GM21717 (cell line): ENCODE data around the gene MAPT.
"Not testable (repeated sequence)": the region's sequence is repeated elsewhere in the genome, so short reads cannot be mapped to it uniquely, and the experiment has no call there.

Experiments
- ATAC-seq: cut with Tn5 transposase; IDR thresholded peaks from one replicate; pipeline ENCODE4 v1.9.1; 2021; ENCODE audit warnings: mild to moderate bottlenecking, moderate library complexity; ENCODE audit not compliant: unreplicated experiment

The MAPT gene

DNA sequence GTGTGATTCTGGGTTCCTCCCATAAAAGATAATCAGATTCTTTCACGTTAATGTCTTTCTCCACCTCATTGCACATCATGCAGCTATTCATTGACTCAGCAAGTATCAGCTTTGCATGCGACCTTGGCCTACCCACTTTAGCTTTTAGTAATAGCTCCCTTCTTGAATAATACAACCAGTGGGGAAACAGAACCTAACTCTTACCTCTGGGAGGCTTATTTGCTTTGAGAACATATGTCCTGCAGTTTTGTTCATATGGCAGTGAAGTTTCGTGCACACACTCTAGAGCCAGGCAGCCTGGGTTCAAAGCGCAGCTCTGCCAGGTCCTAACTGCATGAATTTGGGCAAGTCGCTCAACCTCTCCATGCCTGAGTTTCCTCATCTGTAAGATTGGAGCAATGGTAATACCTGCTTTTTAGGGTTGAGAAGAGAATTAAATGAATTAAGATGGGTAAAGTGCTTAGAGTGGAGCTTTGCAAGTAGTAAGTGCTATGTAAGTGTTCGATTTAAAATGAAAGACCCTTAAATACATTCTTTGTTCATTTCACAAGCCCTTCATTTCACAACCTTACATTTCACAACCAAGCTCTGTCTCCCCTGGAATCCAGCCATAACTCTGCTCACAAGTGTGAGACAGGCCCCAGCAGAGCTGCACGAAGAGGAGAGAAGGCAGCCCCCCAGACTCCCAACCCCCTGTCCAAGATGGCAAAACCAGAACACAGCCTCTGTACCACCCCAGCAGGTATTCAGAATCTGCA is 29.3 kb downstream of the MAPT start:
- ATAC-seq = no peak

DNA sequence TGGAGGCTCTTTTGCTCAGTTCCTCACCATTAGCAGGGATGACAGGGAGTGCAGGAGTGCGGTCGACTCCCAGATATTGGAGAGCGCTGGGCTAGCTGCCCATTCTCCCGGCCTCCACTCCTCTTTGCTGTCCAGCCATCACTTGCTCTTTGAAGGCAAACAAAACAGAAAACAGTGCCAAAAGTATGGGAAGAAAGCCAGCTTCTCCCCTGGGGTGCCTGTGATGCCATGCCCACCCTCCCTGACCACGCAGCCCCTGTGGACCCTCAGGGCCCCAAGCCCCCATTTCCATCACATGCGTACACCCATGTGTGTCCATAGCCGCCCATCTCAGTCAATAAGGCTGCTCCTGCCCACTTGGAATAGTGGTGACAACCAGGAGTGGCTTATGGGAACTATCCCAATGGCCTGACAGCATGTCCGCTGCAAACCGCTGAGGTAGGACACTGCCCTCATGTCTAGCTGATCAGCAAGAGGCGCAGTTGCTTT is 30.0 kb downstream of the MAPT start:
- no peak for ATAC-seq

DNA sequence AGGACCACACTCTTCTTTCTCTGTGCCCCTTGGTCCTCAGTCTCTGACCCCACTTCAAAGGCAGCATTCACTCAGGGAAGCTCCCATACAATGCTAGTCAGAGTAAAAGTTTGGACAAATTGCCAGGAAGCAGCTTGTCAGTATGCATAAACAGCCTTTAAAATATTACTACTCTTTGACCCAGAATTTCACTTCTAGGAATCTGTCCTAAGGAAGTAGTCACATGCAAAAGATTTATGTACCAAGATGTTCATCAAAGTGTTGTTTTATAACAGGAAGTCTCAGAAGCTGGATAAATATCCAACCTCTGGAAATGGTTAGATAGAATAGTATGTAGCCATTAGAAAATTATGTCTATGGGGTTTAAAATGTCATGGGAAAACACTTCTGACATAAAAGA is 31.0 kb downstream of the MAPT start:
- no peak for ATAC-seq

DNA sequence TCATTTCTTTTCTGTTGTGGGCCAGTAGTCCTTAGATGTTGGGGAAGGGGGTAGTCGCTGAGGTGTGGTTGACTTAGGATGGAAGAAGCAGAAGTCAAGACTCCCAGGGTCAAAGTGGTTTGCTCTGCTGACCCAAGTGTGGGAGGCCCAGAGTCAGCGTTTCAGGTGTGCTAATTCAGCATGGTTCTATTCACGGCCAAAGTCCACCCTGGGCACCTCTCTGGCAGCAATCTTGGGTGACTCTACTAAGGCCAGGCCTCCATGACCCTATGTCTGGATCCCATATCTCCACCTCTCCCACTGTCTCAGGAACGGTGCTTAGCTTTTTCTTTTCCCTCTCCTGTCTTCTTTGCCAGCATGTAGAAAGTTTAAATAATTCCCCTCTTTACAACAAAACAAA is 32.9 kb downstream of the MAPT start:
- no peak for ATAC-seq

DNA sequence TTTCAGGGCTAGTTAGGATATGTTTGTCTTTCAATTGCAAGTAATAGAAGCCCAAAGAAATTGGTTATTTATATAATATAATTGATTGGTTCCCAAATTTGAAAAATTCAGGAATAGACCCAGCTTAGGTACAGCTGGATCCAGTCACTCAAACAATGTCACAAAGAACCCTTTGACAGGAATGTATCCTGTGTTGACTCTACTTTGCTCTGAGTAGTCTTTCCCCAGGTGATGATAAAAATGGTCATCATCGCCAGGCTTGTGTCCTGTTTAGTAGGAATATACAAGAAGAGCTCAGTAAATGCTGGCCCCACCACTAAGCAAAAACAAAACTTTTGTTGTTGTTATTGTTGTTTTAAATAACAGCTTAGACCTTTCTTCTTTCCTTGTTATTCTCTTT is 35.0 kb downstream of the MAPT start:
- no peak for ATAC-seq

DNA sequence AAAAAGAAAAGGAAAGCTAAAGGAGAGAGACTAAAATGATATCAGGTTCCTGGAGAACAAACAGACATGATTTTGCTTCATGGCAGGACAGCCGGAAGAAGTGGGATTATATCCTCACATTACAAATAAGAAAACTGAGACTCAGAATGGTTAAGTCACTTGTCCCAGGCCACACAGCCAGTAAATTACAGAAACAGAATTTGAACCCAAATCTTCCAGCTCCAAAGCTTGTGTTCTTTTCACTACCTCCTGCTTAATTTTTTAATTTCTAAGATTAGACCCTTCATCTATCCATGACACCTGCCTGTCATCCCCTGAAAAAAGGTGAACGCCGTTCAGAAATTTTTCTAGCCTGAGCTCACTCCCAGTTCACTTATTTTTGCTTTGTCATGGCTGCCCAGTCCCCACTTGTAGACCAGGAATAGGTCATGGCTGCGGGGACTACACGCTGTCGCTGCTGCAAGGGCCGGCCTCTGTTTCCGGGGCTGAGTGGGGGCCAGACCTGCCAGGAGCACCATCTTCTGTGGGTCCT is 36.1 kb downstream of the MAPT start:
- no peak for ATAC-seq

DNA sequence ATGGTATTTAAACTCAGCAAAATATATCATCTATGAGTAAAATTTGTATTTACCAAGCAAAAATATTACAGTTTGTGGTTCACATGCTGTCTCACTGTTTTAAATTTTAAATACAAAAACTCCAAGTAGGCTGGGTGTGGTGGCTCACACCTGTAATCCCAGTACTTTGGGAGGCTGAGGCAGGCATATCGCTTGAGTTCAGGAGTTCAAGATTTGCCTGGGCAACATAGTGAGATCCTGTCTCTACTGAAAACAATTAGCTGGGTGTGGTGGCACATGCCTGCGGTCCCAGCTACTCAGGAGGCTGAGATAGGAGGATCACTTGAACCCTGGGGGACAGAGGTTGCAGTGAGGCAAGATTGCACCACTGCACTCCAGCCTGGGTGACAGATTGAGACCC is 37.3 kb downstream of the MAPT start:
- ATAC-seq = no peak

DNA sequence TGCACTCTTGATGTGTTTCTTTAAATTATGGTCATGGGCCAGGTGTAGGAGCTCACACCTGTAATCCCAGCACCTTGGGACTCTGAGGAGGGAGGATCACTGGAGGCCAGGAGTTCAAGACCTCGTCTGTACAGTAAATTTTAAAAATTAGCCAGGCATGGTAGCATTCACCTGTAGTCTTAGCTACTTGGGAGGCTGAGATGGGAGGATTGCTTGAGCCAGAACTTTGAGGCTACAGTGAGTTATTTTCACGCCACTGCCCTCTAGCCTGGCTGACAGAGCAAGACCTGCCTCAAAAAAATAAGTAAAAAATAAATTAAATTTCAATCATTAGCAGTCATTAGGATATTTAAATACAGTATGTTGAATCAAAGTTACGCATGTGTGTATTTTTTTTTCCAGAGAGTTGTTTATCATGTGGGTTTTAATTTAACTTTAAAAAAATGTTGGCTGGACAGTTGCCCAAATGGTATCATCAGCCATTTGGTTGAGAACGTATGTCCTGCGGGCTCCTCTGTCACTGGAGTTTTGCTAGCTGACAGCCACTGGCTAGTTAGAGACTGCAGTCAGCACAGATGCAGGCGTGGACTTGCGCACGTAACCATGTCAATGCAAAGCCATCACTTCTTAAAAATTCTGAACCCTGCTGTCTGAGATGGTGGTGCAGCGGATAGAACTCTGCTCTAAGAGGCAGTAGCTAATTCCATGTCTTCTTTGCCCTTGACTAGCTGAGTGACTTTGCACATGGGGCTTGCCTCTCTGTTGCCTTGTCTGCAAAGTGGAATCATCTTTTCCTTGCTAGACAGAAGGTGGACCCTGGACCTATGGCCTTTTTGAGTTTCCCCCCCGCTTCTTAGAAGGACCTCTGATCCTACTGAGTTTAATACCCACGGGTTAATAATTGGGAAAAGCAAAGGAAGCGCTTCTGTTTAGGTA is 40.0 kb downstream of the MAPT start:
- ATAC-seq = no peak

DNA sequence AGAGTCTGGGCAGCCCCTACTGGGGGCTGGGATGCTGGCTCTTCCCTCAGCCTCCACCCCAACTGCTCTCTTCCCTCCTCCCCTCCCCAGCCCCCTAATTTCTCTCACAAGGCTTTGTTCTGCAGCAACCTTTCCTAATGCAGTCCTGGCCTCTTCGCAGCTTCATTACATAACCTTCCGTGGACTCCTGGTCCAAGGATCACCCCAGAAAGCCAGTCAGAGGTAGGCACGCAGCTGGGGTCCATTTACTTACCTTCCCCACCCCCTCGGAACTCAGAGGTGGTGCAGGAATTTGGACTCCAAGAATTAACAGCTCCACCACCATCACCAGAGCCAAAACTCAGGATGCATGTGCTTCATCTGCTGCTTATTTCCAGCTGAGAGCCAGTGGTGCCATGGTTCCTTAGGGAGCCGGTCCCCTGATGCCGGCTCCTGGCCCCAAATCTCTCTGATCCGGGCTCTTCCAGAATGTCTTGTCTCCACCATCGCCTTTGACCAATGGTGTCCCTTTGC is 40.9 kb downstream of the MAPT start:
- no peak for ATAC-seq

DNA sequence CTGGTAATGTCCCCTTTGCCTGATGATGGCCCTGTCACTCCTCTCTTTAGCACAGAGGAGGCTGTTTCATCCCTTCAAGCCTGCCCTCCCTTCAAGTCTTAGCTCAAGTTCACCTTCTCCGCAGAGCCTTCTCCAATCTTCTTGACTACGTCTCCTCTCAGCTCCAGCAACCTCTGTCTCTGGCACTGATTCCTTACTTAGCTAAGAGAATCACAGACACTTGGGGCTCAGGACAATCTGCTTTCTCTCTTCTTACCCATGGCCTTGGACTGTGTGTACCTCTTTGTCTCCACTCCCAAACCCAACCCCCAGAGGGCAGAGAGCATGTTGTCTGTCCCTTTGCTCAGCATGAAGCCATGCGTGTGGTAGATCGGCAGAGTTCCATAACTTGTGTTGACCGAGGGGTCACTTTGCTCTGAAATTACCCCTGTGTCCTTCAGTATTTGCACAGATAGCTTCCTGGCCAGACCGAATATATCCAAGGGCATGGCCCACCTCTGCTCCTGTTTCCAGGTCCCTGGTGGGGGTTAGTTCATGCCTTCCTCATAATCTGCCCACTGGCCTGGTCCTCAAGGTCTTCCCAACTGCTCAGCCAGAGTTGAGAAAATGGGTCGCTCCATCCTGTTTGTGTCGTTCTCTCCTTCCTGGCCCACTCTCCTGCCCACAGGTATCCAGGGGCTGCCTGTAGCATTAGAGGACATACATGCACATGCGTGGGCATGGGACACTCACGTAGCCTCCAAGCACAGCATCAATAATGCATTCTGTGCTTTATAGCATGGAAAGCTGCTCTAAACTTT is 41.6 kb downstream of the MAPT start:
- no peak for ATAC-seq

DNA sequence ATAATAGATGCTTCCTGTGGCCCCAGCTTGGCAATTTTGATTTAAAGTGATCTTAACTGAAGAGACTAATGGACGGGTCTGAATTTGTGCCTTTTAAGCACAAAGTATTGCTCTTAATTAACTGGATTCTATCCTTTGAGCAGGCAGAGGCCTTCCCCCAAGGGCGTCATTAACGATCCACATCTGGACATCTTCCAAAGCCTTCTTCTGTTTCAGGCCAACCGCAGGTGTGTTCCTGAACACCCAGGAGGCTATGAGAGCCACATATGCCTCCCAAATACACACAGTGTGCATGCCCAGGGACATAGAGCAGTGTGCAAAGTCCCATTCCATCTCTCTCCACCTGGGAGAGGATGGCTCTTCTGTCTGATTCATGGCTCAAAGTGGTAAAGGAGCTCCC is 42.3 kb downstream of the MAPT start:
- no peak for ATAC-seq

DNA sequence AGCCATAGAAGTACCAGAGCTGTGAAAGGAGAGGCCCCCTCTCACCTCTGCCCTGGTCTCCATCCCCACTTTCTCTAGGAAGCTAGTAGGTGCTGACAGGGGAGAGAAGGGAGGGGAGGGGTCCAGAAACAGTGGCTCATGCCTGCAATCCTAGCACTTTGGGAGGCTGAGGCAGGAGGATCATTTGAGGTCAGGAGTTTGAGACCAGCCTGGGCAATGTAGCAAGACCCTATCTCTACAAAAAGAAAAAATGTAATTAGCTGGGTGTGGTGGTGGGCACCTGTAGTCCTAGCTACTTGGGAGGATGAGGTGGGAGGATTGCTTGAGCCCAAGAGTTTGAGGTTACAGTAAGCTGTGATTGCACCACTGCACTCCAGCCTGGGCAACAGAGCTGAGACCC is 42.8 kb downstream of the MAPT start:
- not testable (repeated sequence) for ATAC-seq

DNA sequence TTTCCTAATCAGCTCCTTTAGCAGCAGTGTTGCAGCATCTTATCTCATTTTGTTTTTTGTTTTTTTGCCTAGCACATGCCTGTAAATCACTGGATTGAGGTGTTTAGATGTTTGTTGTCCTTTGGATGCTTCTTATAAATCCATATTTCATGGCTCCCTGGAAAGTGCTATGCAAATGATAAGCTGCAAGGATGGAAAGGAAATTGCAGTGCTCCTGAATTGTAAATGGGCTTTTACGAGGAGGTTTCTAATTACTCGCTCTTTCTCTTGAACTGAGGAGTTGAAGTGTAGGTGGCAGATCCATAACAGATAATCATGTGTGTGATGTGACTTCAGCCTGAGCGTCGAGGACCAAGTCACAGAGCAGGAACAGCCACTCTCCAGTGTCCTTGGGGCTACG is 45.0 kb downstream of the MAPT start:
- no peak for ATAC-seq

DNA sequence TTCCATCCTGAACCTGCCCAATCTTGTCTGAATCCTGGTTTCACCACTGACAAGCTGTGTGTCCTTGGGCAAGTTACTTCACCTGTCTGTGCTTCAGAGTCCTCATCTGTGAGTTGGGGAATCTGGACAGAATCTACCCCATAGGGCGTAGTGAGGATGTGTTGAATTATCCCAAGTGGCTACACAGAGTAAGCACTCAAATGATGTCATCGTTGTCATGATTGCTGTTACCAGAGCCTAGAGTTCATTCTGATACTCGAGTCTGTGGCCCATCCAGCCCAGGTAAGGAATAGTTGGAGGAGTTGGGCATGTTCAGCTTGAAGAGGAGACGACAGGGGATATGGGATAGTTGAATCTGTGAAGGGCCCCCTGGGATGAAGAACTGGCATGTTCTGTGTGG is 45.9 kb downstream of the MAPT start:
- ATAC-seq = no peak

DNA sequence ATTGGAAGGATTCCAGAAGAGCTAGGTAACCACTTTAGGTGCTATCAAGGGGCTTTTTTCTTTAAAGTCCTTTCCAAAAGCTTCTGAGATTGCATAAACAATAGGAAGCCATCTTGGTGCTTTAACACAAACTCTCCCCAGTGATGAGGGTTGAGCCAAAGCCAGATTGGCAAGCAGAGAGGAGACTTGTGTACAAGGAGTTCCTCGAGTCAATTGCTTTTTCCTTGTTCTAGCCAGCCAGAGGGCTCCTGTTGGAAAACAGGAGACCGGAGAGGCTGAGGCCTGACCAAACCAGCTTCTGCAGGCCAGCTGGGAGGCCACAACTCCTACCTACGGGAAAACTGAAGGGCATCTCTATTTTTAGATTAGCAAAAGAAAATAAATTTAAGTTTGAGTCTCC is 46.5 kb downstream of the MAPT start:
- no peak for ATAC-seq

DNA sequence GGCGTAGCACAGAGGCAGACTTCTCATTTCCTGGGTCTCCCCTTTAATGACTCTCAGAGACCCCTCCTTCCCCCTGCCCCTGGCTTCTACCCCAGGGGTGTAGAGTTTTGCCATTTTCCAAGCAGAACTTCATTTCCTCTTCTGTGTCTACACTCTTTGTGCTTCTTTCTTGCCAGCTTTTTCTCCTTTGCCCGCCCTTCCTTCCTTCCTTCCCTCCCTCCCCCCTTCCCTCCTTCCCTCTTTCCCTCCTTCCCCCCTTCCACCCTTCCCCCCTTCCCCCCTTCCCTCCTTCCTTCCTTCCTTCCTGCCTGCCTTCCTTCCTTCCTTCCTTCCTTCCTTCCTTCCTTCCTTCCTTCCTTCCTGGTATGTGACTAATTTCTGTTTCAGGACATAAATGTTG is 47.0 kb downstream of the MAPT start:
- no peak for ATAC-seq

DNA sequence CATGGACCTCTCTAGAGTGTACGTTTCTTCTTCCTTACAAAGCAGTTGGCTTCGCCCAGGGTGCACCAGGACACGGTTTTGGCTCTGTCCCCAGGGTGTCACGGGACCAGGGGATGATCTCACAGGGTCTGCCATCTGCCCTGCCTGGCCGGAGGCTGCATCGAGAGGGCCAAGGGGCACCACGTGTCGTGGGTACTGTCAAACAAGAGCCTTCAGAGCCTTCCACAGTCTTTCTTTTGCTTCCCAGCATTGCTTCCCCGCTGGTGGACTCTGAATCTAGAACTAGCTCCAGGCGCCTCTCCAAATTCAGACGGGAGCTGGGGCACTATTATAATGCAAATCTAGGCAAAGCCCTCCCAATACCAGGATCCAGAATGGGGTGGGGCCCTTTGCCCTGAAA is 47.9 kb downstream of the MAPT start:
- ATAC-seq = no peak

DNA sequence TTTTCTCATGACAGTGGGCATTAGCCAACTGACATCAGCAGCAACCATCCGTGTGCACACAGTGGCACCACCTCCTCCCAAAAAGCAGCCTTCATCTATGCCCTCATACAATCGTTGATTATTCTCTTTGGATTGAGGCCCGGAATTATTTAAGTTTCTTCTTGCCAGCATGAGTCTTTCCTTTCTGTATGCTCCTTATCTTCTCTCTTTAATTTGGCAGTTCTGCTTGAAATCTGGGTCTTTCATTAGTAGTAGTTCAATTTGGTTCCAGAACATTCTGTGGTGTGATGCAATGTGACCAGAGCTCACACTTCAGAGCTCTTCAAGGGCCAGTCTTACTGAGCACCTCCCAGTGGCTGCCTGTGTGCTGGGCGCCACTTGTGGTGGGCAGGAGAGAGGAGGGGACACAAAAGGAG is 52.5 kb downstream of the MAPT start:
- ATAC-seq = no peak

DNA sequence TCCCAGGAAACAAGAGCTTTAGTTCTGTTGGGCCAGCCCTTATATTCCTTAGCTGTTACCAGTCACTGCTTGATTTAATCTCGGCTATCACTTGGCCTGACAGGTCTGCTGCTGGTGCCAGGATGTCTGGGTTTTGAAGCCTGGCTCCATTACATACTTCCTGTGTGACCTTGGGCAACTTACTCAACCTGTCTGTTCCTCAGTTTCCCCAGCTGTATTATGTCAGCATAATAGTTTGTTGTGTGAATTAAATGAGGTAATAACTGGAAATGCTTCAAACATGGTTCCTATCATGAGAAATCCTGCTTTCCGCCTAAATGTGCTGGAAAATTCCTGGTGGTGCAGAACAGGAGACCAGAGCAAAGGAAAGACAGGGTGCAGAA is 54.1 kb downstream of the MAPT start:
- ATAC-seq = no peak

DNA sequence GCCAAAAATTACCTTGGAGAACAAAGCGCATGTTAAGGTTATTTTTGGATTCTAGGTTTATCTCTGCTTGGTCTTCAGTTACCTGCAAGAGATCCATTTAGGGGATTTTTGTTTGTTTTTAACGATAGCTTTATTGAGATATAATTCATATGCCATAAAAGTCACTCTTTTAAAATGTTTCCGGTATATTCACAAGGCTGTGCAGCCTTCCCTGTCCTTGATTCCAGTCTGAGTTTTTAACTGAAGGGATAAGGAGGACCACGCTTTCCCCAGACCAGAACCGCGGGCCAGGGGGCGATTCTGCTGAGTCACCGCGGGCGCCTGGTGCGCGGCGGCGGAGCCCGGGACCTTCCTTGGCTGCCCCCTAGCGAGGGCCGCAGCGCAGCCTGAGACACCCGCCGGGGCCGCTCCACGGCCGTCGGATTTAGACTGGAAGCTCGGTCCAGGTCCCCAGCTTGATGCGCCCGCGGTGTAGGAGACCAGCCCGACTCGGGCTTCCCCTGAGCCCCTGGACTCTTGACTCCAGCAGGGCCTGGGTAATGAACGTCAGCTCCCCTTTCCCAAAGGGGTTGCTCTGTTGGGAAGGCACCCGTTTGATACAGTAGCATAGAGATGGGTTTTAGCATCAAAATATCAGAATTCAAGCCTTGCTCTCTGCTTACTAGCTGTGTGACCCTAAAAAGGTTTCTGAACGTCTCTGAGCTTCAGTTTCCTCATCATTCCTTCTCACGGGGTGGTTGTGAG is 54.7 kb downstream of the MAPT start:
- no peak for ATAC-seq
